Posterior vena cava (tissue), 2 donors: Measurements from ENCODE around the gene INPP4A. TPM values are rescaled to one million over a fixed set of nuclear protein-coding genes. Genes with fewer than 3 reads are reported as not detected.

Experiments
- DNase-seq: peaks from one replicate; pipeline ENCODE4 v3.0.0-alpha.2; 2020; ENCODE audit warnings: low spot score
- intact Hi-C, 2 donors: fragments of 100-400 bp; cut with DNase I; formaldehyde crosslinking; loops; one replicate each; pipeline versions ENCODE4 v1.14.1 to v1.14.2; 2022 to 2023
- total RNA-seq, 2 donors: library from RNA; stranded (reverse); fragmentation: NEBNext Ultra II Directional; extraction: Animal tissue kit (Norgen Biotek cat#: 25700); gene quantifications; one replicate each; pipeline ENCODE4 v1.2.1, GENCODE V29; 2021
- donor health status: DM: yes; HTN: yes; CAD: no.
- donor health status: DM: yes; HTN: yes; CAD: no.

Gene INPP4A
- total RNA-seq, 2 donors from 2014 or later: 31.5 to 42.9 TPM

DNA sequence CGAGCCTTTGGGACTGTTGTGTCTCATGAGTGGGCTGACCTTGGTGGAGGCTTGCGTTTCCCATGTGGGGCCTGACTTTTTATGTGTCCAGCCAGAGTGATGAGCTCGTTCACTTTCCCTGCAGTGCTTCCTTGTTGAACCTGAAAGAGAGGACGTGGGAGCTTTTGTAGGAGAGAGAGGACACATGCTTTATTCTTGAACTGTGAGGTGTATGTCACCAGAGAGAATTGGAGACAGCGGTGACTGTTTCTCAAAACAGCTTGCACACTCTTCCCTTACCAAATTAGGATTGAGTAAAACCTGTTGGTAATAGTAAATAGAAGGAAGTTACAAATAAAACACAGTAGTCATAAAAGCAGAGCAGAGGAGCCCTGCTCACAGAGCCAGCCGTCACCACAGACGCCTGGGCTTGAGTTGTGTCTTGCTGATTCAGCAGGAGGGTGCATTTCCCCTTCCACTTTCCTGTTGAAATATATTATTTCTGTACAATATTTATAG lies 60.7 kb downstream of the INPP4A start:
- peak; percentile 86 for DNase-seq
- intact Hi-C loops: no loop called here

GRCh38 chr2:98505971-98506664 lies 61.5 kb downstream of the INPP4A start:
- intact Hi-C loops: no loop called here
- no peak for DNase-seq

DNA sequence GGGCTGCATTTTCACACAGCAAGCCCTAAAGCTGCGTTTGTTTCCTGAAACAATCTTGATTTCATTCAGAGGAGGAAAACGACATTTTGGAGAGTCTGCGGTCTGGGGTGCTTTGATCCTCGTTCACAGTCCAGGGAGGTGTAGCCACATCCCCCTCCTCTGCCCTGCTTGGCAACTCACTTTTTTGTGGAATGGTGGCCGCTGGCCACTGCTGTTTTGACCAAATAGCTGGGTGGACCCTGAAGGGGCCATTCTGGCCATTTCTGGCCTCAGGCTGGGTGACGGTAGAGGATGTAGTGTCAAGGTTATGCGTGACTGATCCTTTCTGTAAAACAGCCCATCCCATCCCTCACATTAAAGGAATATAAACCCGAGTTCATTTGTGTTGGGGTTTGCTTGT lies 62.2 kb downstream of the INPP4A start:
- DNase-seq: no peak
- intact Hi-C loops: no loop called here

- intact Hi-C loops: no loop called here
- DNase-seq: no peak
These were observed 62.8 kb downstream of the INPP4A start for GRCh38 chr2:98507461-98507860.

- intact Hi-C loops: no loop called here
- peak; percentile 92 for DNase-seq
These were observed 63.4 kb downstream of the INPP4A start for GRCh38 chr2:98507891-98508708.

GRCh38 chr2:98508709-98509066 lies 64.0 kb downstream of the INPP4A start:
- DNase-seq: peak; percentile 90
- intact Hi-C loops: no loop called here

GRCh38 chr2:98509542-98510321 lies 65.1 kb downstream of the INPP4A start:
- DNase-seq: no peak
- intact Hi-C loops: no loop called here

- intact Hi-C loops: no loop called here
- DNase-seq: no peak
These were observed 65.6 kb downstream of the INPP4A start for GRCh38 chr2:98510322-98510662.

DNA sequence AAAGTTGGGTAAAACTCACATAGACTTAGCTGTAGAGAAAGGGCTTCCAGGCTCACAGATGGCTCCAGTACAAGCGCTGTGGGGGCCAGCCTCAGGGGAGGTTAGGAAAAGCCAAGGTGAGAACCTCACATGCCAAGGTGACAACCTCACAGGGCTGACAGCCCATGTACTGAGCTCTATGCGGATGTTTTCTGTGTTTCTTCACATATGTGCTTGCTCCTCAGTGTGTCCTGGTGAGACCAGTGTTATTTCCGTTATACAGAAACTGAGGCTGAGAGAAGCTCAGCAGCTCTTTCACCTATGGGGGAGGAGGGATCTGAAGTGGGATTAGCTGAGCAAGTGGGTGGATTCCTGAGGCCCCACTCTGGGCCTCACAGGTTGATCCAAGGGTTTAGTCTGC lies 67.3 kb downstream of the INPP4A start:
- DNase-seq: no peak
- intact Hi-C loops: no loop called here

DNA sequence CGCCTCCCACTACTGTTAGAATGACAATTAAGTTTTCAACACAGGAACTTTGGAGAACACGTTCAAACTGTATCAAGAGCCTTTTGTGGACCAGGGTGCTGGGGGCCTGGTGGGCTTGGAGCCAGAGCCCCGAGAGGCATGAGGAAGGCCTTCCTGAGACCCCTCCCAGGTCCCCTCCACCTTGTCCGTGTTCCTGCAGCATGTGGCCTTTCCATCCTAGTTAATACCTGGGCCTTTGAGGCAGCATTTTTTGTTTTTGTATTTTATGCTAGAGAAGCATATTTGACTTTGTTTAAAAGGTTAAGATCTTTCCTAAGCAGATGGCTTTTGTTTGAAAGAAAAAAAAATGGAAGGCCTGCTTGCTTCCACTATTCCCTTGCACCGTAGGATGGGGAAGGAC lies 68.0 kb downstream of the INPP4A start:
- DNase-seq: no peak
- intact Hi-C loops: no loop called here

DNA sequence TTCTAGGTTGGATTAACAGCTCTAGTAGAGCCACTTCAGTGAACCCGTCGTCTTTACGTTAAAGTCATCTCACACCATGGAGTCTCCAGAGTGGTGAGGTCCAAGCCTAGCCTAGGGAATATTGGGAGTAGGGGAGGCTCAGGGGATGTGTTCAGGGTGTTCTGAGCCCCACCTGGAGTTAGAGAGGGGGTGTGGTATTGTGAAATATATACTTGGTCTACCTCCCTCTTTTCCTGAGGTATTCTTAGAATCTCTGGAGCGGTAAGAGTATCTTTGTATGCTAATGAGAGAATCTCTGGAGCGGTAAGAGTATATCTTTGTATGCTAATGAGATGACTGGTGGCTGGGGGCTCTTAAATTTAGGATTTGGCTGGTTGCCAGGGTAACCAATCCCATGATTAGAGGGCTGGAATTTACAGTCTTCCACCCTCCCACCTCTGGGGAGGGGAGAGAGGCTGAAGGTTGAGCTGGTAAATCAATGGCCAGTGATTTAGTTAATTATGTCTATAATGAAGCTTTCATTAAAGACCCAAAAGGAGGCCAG lies 69.5 kb downstream of the INPP4A start:
- no peak for DNase-seq
- intact Hi-C loops: no loop called here

DNA sequence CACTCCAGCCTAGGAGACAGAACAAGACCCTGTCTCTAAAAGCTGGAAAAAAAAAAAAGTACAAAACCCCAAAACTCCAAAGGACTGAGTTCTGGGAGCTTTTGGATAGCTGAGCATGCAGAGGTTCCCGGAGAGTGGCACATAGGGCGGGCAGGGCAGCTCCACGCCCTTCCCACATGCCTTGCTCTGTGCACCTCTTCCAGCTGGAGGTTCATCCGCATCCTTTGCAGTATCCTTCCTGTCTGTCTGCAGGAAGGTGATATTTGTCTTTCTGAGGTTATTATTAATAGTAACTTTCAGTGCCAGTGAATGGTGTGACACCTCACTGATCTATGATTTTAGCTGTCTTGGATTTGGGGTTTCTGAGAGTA lies 70.2 kb downstream of the INPP4A start:
- intact Hi-C loops: no loop called here
- no peak for DNase-seq

DNA sequence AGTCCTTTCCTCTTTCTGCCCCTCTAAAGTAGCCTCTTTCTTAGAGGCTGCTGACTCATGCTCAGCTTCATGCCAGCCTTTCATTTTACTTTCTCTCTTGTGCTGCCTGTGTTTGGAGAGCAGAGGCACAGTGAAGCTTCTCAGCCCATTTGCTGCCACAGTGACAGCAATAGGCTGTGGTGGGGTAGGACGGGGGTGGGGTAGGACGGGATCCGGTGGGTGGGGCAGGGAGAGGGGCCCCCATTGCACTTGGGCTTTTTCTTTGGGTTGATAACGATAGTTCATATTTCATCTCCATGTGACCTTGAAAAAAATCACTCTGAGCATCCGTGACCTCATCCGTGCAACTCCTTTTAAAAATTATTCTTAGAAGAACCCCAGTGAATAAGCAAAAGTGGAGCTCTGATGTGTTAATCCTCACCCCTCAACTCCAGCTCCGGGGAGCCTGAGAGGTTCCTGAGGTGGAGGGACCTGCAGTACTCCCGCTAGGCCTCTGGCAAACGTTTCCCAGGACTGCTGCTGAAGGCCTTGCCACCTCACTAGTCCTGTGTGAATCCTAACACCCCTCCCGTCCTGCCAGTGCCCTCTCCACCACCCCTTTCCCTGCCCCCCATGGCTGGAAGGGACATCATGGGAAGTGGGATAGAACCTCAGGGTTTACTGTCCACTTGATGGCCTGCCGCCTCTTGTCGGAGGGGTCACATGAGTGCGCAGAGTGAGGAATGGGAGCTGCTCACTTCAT lies 70.8 kb downstream of the INPP4A start:
- DNase-seq: no peak
- intact Hi-C loops: no loop called here

- DNase-seq: no peak
- intact Hi-C loops: no loop called here
These were observed 71.9 kb downstream of the INPP4A start for GRCh38 chr2:98516571-98516970.

DNA sequence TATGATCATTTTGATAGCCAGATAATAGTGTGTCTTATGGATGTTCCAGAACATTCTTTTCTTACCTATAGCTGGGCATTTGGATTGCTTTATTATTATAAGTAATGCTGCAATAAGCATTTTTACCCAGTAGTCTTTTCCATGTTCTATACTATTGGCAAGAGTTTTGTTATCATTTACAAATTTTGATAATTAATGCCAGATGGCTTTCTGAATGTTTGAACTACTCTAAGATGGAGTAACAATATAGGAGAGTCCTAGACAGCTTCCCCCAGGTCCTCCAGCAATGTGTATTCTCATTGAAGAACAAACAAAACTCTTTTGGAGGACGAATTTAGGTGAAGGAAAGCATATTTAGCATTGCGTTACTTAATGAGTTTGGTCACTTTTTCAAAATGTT lies 73.0 kb downstream of the INPP4A start:
- intact Hi-C loops: no loop called here
- no peak for DNase-seq

DNA sequence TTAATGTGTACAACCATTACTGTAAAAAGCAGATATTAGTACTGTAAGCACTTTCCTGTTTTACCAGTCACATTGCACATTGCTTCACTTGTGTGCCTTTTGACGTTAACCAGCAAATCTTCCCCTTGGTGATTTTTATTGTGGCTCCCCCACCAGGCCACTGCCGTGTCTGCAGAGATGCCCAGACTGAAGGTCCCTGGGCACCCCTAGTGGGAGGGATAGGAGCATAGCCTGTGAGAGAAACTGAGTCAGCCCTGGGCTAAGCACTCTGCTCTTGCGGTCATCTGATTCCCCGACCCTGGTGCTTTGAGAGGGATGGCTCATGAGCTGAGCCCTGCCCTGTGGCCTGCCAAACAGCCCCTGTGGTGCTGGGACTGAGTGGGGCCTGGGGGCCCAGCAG lies 73.4 kb downstream of the INPP4A start:
- no peak for DNase-seq

DNA sequence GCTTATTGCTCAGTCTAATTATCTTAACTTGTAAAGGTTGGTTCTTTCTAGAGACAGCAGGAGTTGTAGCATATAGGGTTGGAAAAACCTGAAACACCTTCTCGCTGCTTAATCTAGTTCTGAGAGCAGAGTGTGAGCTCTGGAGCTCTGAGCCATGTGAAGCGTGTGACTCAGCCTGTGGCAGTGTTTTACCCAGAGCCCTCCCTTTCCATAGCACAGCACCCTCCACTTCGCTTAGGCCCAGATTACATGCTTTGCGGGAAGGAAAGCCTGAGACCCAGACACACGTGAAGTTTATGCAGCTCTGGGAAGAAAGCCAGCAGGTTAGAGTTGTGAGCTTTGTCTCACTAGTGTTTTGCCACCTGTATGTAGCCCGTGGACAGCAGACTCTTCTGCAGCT lies 74.5 kb downstream of the INPP4A start:
- DNase-seq: no peak
- intact Hi-C loops: no loop called here

More for the DNA sequence above, 73.4 kb downstream of the INPP4A start:
- intact Hi-C loops: no loop called here

DNA sequence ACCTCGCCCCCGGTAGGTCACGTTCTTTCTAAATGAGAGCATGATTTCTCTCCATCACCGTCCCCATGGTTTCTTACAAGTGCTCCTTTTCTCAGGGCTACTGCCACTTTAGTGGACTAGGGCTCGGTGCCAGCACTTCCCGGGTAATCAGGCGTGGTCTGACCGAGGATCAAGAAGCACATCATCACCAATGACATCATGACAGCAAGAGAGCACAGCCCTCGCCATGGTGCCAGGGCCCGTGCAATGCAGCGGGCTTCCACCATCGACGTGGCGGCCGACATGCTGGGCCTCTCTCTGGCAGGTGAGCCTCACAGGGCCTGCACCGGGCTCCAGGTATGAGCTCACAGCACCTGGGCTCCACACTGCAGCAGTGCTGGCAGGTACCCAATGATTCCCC lies 75.2 kb downstream of the INPP4A start:
- no peak for DNase-seq
- intact Hi-C loops: no loop called here

DNA sequence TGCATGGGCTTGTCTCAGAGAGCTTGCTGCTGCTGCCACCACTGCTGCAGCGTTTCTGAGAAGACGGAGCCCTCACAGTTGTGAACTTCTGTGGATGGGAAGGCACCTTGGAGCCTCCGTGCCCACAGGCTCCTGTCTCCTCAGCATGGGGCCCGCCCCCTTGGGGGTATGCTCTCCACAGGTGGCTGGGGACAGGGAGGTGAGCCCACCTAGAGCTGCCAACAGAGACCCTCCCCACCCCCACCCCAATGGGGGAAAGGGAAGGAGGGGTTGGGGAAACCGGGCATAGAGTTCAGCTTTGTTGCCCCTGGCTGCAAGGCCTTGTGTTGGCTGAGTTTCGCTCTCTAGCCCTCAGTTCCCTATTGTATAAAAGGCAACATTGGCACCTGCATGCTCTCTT lies 76.1 kb downstream of the INPP4A start:
- intact Hi-C loops: no loop called here
- no peak for DNase-seq
